Activated naive CD4-positive, alpha-beta T cell treated with anti-CD3 and anti-CD28 coated beads, Interleukin-2, amount 50 U/mL, for 16 hours (primary cell): Measurements from ENCODE around the gene OSBP.
A peak's percentile ranks its signal among the peaks of the same experiment; 100 is the strongest.
"Not testable (repeated sequence)": the region's sequence is repeated elsewhere in the genome, so short reads cannot be mapped to it uniquely, and the experiment has no call there.

Source experiments
- DNase-seq: peaks from one replicate; pipeline ENCODE4 v3.0.0-alpha.2; 2020

OSBP gene

DNA sequence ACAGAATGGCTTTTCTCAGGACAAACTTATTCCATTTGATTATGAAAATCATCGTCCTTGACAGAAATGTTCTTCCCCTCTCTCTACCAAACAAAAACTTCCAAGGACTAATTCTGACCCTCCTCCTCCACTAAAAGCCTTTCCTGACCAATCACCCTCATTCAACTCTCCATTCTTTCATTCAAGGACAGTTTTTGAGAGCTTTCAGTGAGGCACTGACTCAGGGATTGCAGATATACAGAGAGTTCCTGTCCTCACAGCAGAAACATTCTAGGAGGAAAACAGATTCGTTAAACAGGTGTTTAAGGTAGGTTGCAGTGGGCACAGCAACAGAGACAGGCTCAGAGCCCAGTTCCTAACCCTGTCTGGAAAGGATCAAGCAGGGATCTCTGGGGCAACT is 62.7 kb downstream of the OSBP start:
- no peak for DNase-seq

DNA sequence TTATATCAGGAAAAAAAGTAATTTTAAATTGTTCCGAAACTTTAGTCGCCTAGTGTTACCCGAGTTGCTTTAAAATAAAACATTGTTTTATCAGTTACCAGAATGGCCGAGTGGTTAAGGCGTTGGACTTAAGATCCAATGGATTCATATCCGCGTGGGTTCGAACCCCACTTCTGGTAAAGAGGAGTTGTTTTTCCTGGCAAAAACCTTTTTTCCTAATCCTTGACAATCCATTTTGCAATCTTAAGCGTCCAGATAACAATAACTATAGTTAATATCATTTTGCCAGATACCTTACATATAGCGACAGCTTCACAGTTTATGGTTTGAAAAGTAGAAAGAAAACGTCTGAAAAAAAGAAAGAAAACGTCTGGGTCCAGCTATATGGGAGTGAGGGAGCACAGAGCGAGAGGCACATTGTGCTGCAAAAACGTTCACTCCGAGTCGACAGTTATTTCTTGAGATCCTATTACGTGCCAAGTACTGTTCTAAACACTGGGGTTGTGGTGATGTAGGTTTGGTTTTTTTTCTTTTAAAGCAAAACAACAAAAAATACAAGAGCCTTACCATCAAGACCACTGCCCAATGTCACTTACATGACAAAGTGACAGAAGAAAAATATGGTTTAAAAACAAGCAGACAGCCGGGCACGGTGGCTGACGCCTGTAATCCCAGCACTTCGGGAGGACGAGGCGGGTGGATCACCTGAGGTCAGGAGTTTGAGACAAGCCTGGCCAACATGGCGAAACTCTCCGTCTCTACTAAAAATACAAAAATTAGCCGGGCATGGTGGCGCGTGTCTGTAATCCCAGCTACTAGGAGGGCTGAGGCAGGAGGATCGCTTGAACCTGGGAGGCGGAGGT is 63.7 kb downstream of the OSBP start:
- DNase-seq, result no peak

DNA sequence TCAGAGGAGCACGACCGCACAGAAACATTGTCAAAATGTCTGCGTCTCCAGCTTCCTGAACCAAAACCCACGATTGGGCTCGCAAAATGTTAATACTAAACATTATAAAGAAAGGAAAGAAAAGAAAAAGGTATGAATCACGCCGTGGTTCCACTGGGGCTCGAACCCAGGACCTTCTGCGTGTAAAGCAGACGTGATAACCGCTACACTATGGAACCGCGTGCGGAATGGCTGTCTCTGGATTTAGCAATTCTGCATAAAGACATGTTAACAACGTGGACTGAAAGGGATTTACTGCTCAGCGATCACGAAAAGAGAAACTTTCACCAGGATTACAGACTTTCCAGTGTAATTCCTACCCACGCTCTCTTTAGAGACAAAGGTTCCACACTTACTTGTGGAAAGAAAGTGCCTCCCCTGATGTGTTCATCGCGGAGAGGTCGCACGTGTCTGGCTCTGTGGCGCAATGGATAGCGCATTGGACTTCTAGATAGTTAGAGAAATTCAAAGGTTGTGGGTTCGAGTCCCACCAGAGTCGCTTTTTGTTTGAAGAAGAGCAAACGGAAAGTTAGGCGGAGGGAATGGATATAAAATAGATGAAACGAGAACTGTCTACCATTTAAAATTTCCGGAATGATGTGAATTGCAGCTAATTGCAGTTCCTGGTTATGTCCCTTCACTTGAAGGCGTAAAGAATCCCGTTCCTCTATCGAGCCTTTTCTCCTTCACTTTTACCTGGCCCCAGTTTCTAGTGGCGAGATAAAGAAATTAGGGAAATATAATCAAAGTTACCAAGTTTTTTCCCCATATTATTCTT is 64.5 kb downstream of the OSBP start:
- peak; percentile 79 for DNase-seq

DNA sequence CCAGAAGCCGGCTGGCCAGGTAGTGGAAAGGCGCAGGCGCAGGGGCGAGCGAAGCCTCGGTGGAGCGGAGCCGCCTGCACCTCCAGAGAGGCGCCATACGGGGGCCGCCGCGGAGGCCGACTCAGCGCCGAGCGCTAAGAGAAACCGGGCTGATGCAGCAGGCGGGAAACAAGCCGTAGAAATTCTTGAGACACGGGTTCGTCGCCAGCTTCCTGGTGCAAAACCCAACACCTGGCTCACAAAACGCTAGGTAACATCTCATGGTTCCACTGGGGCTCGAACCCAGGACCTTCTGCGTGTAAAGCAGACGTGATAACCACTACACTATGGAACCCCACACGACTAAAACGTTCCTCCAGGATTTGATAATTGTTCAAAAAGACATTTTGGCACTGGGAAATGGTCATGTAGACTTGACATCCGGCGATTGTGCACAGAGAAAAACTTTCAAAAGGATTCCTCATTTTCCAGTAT is 65.2 kb downstream of the OSBP start:
- peak; percentile 92 for DNase-seq

DNA sequence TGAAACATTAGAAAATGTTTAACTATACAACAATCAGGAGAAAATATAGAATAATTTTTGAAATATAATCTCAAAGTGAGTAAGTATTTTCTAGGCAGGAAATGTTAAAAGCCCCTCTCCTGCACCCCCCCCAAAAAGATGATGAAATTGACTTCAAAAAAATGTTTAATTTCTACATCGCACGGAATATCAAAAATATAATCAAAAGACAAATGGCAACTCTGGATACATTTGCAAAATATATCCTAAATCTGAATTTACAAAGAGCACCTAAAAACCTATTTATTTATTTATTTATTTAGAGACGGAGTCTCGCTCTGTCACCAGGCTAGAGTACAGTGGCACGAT is 67.3 kb downstream of the OSBP start:
- DNase-seq, result no peak

DNA sequence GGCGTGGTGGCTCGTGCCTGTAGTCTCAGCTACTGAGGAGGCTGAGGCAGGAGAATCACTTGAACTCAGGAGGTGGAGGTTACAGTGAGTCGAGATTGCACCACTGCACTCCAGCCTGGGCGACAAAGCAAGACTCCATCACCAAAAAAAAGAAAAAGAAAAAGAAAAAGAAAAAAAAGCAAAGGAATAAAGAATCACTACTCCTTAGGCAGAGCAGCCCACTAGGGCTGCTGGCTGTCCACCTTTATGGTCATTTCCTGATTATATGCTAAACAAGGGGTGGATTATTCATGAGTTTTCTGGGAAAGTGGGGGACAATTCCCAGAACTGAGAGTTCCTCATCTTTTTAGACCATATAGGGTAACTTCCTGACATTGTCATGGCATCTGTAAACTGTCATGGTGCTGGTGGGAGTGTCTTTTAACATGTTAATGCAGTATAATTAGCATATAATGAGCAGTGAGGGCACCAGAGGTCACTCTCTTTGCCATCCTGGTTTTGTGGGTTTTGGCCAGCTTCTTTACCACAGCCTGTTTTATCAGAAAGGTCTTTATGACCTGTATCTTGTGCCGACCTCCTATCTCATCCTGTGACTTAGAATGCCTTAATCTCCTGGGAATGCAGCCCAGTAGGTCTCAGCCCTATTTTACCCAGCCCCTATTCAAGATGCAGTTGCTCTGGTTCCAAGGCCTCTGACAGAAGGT is 67.8 kb downstream of the OSBP start:
- not testable (repeated sequence) for DNase-seq

DNA sequence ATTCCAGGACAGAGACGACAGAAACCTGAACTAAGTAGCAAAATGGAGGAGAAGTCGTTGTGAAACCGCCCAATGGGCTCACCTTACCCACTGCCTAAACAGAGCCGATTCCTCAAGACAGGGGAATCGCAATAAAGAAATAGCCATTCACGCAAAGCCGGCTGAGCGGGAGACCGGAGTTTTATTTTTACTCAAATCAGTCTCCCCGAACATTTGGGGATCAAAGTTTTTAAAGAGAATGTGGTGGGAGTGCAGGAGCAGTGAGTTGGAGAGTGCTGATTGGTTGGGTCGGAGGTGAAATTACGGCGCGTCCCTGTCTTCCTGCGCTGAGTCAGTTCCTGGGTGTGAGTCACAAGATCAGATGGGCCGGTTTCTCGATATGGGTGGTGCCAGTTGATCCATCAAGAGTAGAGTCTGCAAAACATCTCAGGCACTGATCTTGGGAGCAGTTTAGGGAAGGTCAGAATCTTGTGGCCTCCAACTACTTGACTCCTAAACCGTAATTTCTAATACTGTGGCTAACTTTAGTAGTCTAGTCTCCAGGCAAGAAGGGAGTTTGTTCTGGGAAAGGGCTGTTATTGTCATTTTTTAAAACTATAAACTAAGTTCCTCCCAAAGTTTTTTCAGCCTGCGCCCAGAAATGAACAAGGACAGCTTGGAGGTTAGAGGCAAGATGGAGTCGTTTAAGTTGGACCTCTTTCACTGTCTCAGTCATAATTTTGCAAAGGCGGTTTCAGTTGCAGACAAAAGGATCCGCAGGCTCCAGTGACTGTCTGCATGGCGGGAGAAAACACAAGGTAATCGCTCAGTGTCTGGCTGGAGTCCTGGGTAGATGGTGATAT is 70.2 kb downstream of the OSBP start:
- DNase-seq, result no peak

DNA sequence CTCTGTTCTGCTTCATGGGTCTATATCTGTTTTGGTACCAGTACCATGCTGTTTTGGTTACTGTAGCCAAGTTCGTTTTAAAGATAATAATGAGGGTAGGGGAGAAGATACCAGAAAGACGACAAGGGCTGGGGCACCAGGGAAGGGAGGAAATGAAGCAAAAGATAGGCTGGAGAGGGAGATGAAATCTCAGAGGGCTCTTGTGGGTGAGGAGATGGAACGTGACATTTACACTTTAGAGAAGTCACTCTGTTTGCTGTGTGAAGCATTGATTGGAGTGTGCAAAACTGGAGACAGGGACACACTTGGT is 70.8 kb downstream of the OSBP start:
- DNase-seq, result no peak

DNA sequence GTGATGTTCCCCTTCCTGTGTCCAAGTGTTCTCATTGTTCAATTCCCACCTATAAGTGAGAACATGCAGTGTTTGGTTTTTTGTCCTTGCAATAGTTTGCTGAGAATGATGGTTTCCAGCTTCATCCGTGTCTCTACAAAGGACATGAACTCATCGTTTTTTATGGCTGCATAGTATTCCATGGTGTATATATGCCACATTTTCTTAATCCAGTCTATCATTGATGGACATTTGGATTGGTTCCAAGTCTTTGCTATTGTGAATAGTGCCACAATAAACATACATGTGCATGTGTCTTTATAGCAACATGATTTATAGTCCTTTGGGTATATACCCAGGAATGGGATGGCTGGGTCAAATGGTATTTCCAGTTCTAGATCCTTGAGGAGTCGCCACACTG is 71.9 kb downstream of the OSBP start:
- DNase-seq, result not testable (repeated sequence)

DNA sequence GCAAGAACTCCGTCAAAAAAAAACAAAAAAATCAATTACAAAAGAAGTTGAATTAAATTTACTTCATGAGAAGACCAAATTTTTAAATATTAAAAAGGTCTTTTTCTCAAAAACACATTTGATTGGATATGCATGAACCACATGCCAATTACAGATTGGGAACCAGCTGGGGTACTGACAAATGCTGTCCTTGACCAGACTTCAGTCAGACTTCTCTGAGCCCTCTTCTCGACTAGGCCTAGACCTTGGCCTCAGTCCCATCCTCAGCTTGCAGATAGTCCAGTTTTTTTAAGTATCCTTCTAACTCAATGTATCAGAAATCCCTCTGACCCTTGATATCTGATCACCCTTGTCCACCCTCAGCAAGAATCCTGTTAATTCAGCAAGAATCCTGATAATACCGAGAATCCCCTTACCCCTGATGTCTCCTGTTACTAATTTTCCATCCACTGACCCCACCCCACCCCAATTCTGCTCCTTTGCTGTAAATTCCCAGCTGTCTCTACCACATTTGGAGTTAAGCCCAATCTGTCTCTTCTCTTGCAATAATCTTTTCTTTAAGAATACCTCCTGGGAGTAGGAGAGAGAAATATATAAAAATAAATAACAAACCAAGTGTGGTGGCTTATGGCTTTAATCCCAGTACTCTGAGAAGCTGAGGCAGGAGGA is 73.3 kb downstream of the OSBP start:
- no peak for DNase-seq

DNA sequence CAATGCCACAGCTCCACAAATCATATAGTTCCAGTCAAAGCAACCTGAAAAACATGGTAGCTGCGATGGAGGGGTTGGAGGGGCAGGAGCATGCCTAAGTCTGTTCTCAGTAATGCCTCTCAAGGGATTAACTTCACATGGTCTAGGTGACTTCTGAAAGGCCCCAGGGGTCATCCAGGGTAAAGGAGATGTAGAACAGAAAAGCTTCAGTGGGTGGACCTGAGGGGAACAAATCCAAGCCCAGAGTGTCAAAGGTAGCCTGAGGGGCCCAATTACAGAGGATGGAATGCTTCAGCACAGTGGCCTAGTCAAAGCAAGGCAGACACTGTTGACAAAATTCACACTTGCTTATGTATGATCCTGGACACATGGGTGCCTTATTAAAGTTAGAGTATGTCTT is 80.9 kb downstream of the OSBP start:
- DNase-seq, result no peak

DNA sequence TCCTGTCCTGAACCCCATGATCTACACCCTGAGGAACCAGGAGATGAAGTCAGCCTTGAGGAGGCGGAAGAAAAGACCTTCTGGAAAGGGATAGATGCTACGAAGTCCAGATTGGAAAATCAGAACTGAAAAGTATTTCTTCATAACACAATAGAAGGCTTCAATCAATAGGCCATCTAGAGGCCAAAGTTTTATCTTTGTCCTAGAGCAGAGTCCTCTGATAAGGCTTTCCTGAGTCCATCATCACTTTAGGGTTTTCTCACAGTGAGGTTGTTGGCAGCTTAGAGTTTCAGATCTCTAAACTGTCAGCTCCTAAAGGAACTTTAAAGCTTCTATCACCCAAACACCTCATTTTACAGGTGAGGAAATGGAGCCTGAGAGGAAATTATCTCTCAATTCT is 83.0 kb downstream of the OSBP start:
- DNase-seq, result no peak

DNA sequence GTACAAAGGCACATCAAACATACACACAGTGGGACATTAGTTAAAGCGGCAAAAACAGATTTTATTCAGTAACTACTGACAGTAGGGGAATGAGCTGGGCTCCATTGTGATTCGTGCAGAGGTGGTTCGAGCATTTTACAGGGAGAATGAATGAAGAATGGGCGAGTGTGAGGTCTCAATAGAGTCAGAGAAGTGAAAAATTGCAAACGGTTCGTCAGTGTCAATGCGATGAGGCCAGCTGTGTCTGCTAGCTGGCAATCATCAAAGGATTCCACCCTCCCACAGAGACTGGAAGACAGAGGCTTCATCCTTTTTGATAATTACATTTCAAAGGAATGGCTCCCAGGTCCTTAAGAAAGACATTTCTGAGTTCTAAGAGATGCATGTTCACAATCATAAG is 86.9 kb downstream of the OSBP start:
- no peak for DNase-seq
